Epidermal melanocyte (primary cell): Measurements from ENCODE around the gene CCP110.

Source experiments
- DNase-seq: peaks from one replicate; pipeline ENCODE4 v3.0.0; 2011; ENCODE audit warnings: low spot score; ENCODE audit not compliant: insufficient read length

Gene CCP110

GRCh38 chr16:19599968-19600716 lies 76.4 kb downstream of the CCP110 start:
- DNase-seq, result no peak

- DNase-seq, result no peak
Measured at GRCh38 chr16:19601083-19601976, 77.6 kb downstream of the CCP110 start.
